Adipocyte (in vitro differentiated cells): Measurements from ENCODE around the gene SLC25A17.

ENCODE experiments used
- DNase-seq: peaks from one replicate; pipeline ENCODE4 v3.0.0-alpha.2; 2015; ENCODE audit warnings: low read depth
- H3K27me3 ChIP-seq: replicated peaks from 2 replicates; pipeline ENCODE4 v1.7.0; 2013; ENCODE audit warnings: mild to moderate bottlenecking, low read length, moderate library complexity; ENCODE audit not compliant: control insufficient read depth, insufficient read depth
- H3K36me3 ChIP-seq: 2 replicates; pipeline ENCODE4 v1.7.0; 2013; ENCODE audit warnings: low read length, mild to moderate bottlenecking, moderate library complexity; ENCODE audit not compliant: control insufficient read depth, insufficient read depth, severe bottlenecking
- H3K4me1 ChIP-seq: 2 replicates; pipeline ENCODE4 v1.7.0; 2013; ENCODE audit warnings: mild to moderate bottlenecking, low read length, moderate library complexity; ENCODE audit not compliant: control insufficient read depth, insufficient read depth
- H3K4me3 ChIP-seq: 2 replicates; pipeline ENCODE4 v1.7.0; 2013; ENCODE audit warnings: mild to moderate bottlenecking, low read length, moderate library complexity
- H3K9ac ChIP-seq: 2 replicates; pipeline ENCODE4 v1.7.0; 2013; ENCODE audit warnings: mild to moderate bottlenecking, low read length, moderate library complexity
- H3K9me3 ChIP-seq: 2 replicates; pipeline ENCODE4 v1.7.0; 2013; ENCODE audit warnings: mild to moderate bottlenecking, low read length, moderate library complexity; ENCODE audit not compliant: control insufficient read depth

SLC25A17 gene

GRCh38 chr22:40818192-40818746, 877 bp downstream of the SLC25A17 start:
- Histone ChIP-seq H3K27me3 (no peaks in the 10 kb centered on the region), H3K4me1 (peaks cover 22% of the 10 kb centered on the region), H3K4me3 (peak overlapping the region; percentile 99), H3K9me3 (no peaks in the 10 kb centered on the region), H3K36me3 (peaks cover 17% of the 10 kb centered on the region), H3K9ac (peak overlapping the region; percentile 99)
- DNase-seq: no peak

GRCh38 chr22:40817737-40818136, 1.4 kb downstream of the SLC25A17 start:
- no peak for DNase-seq
- H3K4me1 ChIP-seq: peaks cover 22% of the 10 kb centered on the region
- peak overlapping the region; percentile 99 for H3K4me3 ChIP-seq
- H3K36me3 ChIP-seq: peaks cover 12% of the 10 kb centered on the region
- peak overlapping the region; percentile 99 for H3K9ac ChIP-seq
- H3K9me3 ChIP-seq: no peaks in the 10 kb centered on the region
- H3K27me3 ChIP-seq: no peaks in the 10 kb centered on the region

- Histone ChIP-seq H3K9me3 (no peaks in the 10 kb centered on the region), H3K27me3 (no peaks in the 10 kb centered on the region), H3K4me1 (peaks cover 14% of the 10 kb centered on the region), H3K36me3 (peaks cover 7% of the 10 kb centered on the region), H3K4me3 (no peak overlapping the region), H3K9ac (no peak overlapping the region)
- no peak for DNase-seq
Observed at GRCh38 chr22:40813912-40814315, 5.2 kb downstream of the SLC25A17 start.

GRCh38 chr22:40808018-40808841, 10.9 kb downstream of the SLC25A17 start:
- no peak overlapping the region for H3K9ac ChIP-seq
- H3K9me3 ChIP-seq: no peaks in the 10 kb centered on the region
- H3K4me1 ChIP-seq: peaks cover 17% of the 10 kb centered on the region
- no peaks in the 10 kb centered on the region for H3K27me3 ChIP-seq
- H3K4me3 ChIP-seq: no peak overlapping the region
- H3K36me3 ChIP-seq: no peaks in the 10 kb centered on the region
- DNase-seq: no peak

GRCh38 chr22:40806711-40807110, 12.4 kb downstream of the SLC25A17 start:
- DNase-seq: no peak
- peaks cover 17% of the 10 kb centered on the region for H3K4me1 ChIP-seq
- H3K9ac ChIP-seq: no peak overlapping the region
- no peaks in the 10 kb centered on the region for H3K9me3 ChIP-seq
- no peaks in the 10 kb centered on the region for H3K36me3 ChIP-seq
- no peak overlapping the region for H3K4me3 ChIP-seq
- no peaks in the 10 kb centered on the region for H3K27me3 ChIP-seq

- Histone ChIP-seq H3K9me3 (no peaks in the 10 kb centered on the region), H3K36me3 (no peaks in the 10 kb centered on the region), H3K4me1 (peaks cover 17% of the 10 kb centered on the region), H3K9ac (no peak overlapping the region), H3K4me3 (no peak overlapping the region), H3K27me3 (no peaks in the 10 kb centered on the region)
- DNase-seq: no peak
Observed at GRCh38 chr22:40805699-40806203, 13.4 kb downstream of the SLC25A17 start.

GRCh38 chr22:40805239-40805638, 13.9 kb downstream of the SLC25A17 start:
- Histone ChIP-seq H3K4me1 (peaks cover 17% of the 10 kb centered on the region), H3K36me3 (no peaks in the 10 kb centered on the region), H3K27me3 (no peaks in the 10 kb centered on the region), H3K9me3 (no peaks in the 10 kb centered on the region), H3K4me3 (no peak overlapping the region), H3K9ac (no peak overlapping the region)
- no peak for DNase-seq

- H3K36me3 ChIP-seq: no peaks in the 10 kb centered on the region
- no peak overlapping the region for H3K9ac ChIP-seq
- no peak for DNase-seq
- H3K27me3 ChIP-seq: no peaks in the 10 kb centered on the region
- no peaks in the 10 kb centered on the region for H3K9me3 ChIP-seq
- peaks cover 8% of the 10 kb centered on the region for H3K4me1 ChIP-seq
- H3K4me3 ChIP-seq: no peak overlapping the region
Observed at GRCh38 chr22:40803321-40803720, 15.8 kb downstream of the SLC25A17 start.

- Histone ChIP-seq H3K9ac (no peak overlapping the region), H3K36me3 (no peaks in the 10 kb centered on the region), H3K4me3 (no peak overlapping the region), H3K9me3 (no peaks in the 10 kb centered on the region), H3K27me3 (no peaks in the 10 kb centered on the region), H3K4me1 (peaks cover 9% of the 10 kb centered on the region)
- DNase-seq: no peak
Observed at GRCh38 chr22:40799008-40799407, 20.1 kb downstream of the SLC25A17 start.

- no peak overlapping the region for H3K9ac ChIP-seq
- H3K36me3 ChIP-seq: peaks cover 7% of the 10 kb centered on the region
- DNase-seq: peak; percentile 35
- no peaks in the 10 kb centered on the region for H3K9me3 ChIP-seq
- no peak overlapping the region for H3K4me3 ChIP-seq
- no peaks in the 10 kb centered on the region for H3K27me3 ChIP-seq
- H3K4me1 ChIP-seq: peaks cover 17% of the 10 kb centered on the region
Observed at GRCh38 chr22:40797427-40797826, 21.7 kb downstream of the SLC25A17 start.

- H3K9me3 ChIP-seq: no peaks in the 10 kb centered on the region
- no peak overlapping the region for H3K4me3 ChIP-seq
- no peak overlapping the region for H3K9ac ChIP-seq
- peaks cover 16% of the 10 kb centered on the region for H3K4me1 ChIP-seq
- no peak for DNase-seq
- H3K27me3 ChIP-seq: no peaks in the 10 kb centered on the region
- H3K36me3 ChIP-seq: peaks cover 30% of the 10 kb centered on the region
Observed at GRCh38 chr22:40792451-40792850, 26.7 kb downstream of the SLC25A17 start.
